ENCODE data around the gene HOXB5.

The HOXB5 gene

GRCh38 chr17:48563867-48564187 is 29.8 kb downstream of the HOXB5 start:
- TF ChIP-seq CTCF (IDR thresholded peaks at IDR 0.05; ENCODE audit: low read length) (no peak), EZH2 (IDR thresholded peaks at IDR 0.05; ENCODE audit: borderline replicate concordance, low read length) (no peak)
- no peaks in the 10 kb centered on the region; the same call in 1 of the 2 replicates for H3K27me3 ChIP-seq (ENCODE audit: insufficient read depth, low read length)

GRCh38 chr17:48563385-48563838 is 30.2 kb downstream of the HOXB5 start:
- no peaks in the 10 kb centered on the region for H3K9me2 ChIP-seq (ENCODE audit: low read depth, low read length)
- no peaks in the 10 kb centered on the region for H3F3A ChIP-seq (ENCODE audit: insufficient read depth, low read length)
- no peaks in the 10 kb centered on the region for H4K20me1 ChIP-seq (ENCODE audit: insufficient read depth, low read length)
- H2AFZ ChIP-seq (ENCODE audit: low read length), result no peak overlapping the region
- H3K9me3 ChIP-seq (ENCODE audit: low read length), result no peaks in the 10 kb centered on the region
- no peak overlapping the region for H3K4me2 ChIP-seq (ENCODE audit: low read length)
- no peaks in the 10 kb centered on the region for H3K4me1 ChIP-seq (ENCODE audit: insufficient read depth, low read length, severe bottlenecking)
- H3K27me3 ChIP-seq (ENCODE audit: insufficient read depth, low read length), result no peaks in the 10 kb centered on the region; the same call in 1 of the 2 replicates
- H3K9ac ChIP-seq (ENCODE audit: low read length), result no peak overlapping the region
- no peaks in the 10 kb centered on the region for H3K36me3 ChIP-seq (ENCODE audit: insufficient read depth, low read length)
- H3K4me3 ChIP-seq (ENCODE audit: low read depth, low read length, poor library complexity, severe bottlenecking), result no peak overlapping the region
- TF ChIP-seq CTCF (IDR thresholded peaks at IDR 0.05; ENCODE audit: low read length) (no peak), EZH2 (IDR thresholded peaks at IDR 0.05; ENCODE audit: borderline replicate concordance, low read length) (no peak)
- no peaks in the 10 kb centered on the region for H3K79me2 ChIP-seq (ENCODE audit: insufficient read depth, low read length)
- no peak overlapping the region for H3K27ac ChIP-seq (ENCODE audit: low read depth, low read length, poor library complexity, severe bottlenecking)

More at GRCh38 chr17:48563867-48564187, 29.8 kb downstream of the HOXB5 start:
- Histone ChIP-seq H3K4me2 (ENCODE audit: low read length) (no peak overlapping the region), H2AFZ (ENCODE audit: low read length) (no peak overlapping the region), H3K27ac (ENCODE audit: low read depth, low read length, poor library complexity, severe bottlenecking) (no peak overlapping the region), H3K4me3 (ENCODE audit: low read depth, low read length, poor library complexity, severe bottlenecking) (no peak overlapping the region), H3K79me2 (ENCODE audit: insufficient read depth, low read length) (no peaks in the 10 kb centered on the region), H3K4me1 (ENCODE audit: insufficient read depth, low read length, severe bottlenecking) (no peaks in the 10 kb centered on the region), H4K20me1 (ENCODE audit: insufficient read depth, low read length) (no peaks in the 10 kb centered on the region), H3K36me3 (ENCODE audit: insufficient read depth, low read length) (no peaks in the 10 kb centered on the region), H3K9me3 (ENCODE audit: low read length) (no peaks in the 10 kb centered on the region), H3K9ac (ENCODE audit: low read length) (no peak overlapping the region), H3F3A (ENCODE audit: insufficient read depth, low read length) (no peaks in the 10 kb centered on the region), H3K9me2 (ENCODE audit: low read depth, low read length) (no peaks in the 10 kb centered on the region)

GRCh38 chr17:48562934-48563333 is 30.6 kb downstream of the HOXB5 start:
- no peak overlapping the region for H2AFZ ChIP-seq (ENCODE audit: low read length)
- no peaks in the 10 kb centered on the region for H3K4me1 ChIP-seq (ENCODE audit: insufficient read depth, low read length, severe bottlenecking)
- H3K9me3 ChIP-seq (ENCODE audit: low read length), result no peaks in the 10 kb centered on the region
- H3K27me3 ChIP-seq (ENCODE audit: insufficient read depth, low read length), result no peaks in the 10 kb centered on the region; the same call in 1 of the 2 replicates
- no peak overlapping the region for H3K27ac ChIP-seq (ENCODE audit: low read depth, low read length, poor library complexity, severe bottlenecking)
- no peaks in the 10 kb centered on the region for H3K79me2 ChIP-seq (ENCODE audit: insufficient read depth, low read length)
- H3K9ac ChIP-seq (ENCODE audit: low read length), result no peak overlapping the region
- H3K4me3 ChIP-seq (ENCODE audit: low read depth, low read length, poor library complexity, severe bottlenecking), result no peak overlapping the region
- no peak for TF ChIP-seq CTCF (IDR thresholded peaks at IDR 0.05; ENCODE audit: low read length)
- TF ChIP-seq EZH2 (IDR thresholded peaks at IDR 0.05; ENCODE audit: borderline replicate concordance, low read length), result no peak
- H3K4me2 ChIP-seq (ENCODE audit: low read length), result no peak overlapping the region
- H4K20me1 ChIP-seq (ENCODE audit: insufficient read depth, low read length), result no peaks in the 10 kb centered on the region
- H3K9me2 ChIP-seq (ENCODE audit: low read depth, low read length), result no peaks in the 10 kb centered on the region
- H3F3A ChIP-seq (ENCODE audit: insufficient read depth, low read length), result no peaks in the 10 kb centered on the region
- H3K36me3 ChIP-seq (ENCODE audit: insufficient read depth, low read length), result no peaks in the 10 kb centered on the region
